ENCODE measurements around the gene SDF2. TPM values are rescaled to one million over a fixed set of nuclear protein-coding genes. Genes with fewer than 3 reads are reported as not detected.

The SDF2 gene
- total and polyA plus RNA-seq, 2 of the 4 experiments (the other 2 are of a cell fraction): 76.0 to 81.7 TPM

GRCh38 chr17:28663723-28664122 is 2.0 kb upstream of the SDF2 start:
- H2BK120ac ChIP-seq (ENCODE audit: low read depth, low read length): no peak overlapping the region
- dilution Hi-C loops (cut with HindIII; ENCODE audit: low sequenced_read_pairs, unreplicated experiment): no loop called here
- intact Hi-C loops (cut with micrococcal nuclease): no loop called here
- peaks cover 57% of the 10 kb centered on the region for H4K20me1 ChIP-seq (ENCODE audit: insufficient read depth, low read length)
- peaks cover 9% of the 10 kb centered on the region for H3K9me1 ChIP-seq (ENCODE audit: insufficient read depth, low read length)
- no peak overlapping the region for H4K5ac ChIP-seq (ENCODE audit: low read depth, low read length)
- H2BK5ac ChIP-seq (ENCODE audit: low read depth, low read length, poor library complexity, severe bottlenecking): no peak overlapping the region
- no peak overlapping the region for H3K4ac ChIP-seq (ENCODE audit: low read depth, low read length)
- H3K4me2 ChIP-seq (ENCODE audit: low read depth, low read length): peak overlapping the region; percentile 81; the same call in 1 of the 2 replicates
- ATAC-seq (ENCODE audit: low read depth) (no peak), DNase-seq (no peak)
- no peak overlapping the region for H2BK20ac ChIP-seq (ENCODE audit: low read depth, low read length)
- no peaks in the 10 kb centered on the region for H3K27me3 ChIP-seq (ENCODE audit: control insufficient read depth, insufficient read depth, low read length)
- H3K27ac ChIP-seq (ENCODE audit: insufficient read depth, low read length): no peak overlapping the region
- POLR2A ChIA-PET (ENCODE audit: unreplicated experiment): no interaction called here
- H3K4me3 ChIP-seq (ENCODE audit: insufficient read depth, low read depth, low read length): no peak overlapping the region
- peak overlapping the region; percentile 48; the same call in 1 of the 2 replicates for H3K23ac ChIP-seq (ENCODE audit: low read depth, low read length)
- CTCF ChIA-PET: no interaction called here
- no peak overlapping the region for H4K8ac ChIP-seq (ENCODE audit: low read depth in 2 of 2, low read length in 2 of 2)
- TF ChIP-seq NFE2L2 (IDR thresholded peaks at IDR 0.05; ENCODE audit: low read depth, low read length) (no peak), FOS (IDR thresholded peaks at IDR 0.05; ENCODE audit: low read depth, low read length) (no peak), MAZ (IDR thresholded peaks at IDR 0.05; ENCODE audit: borderline replicate concordance, low read depth, low read length) (no peak), MXI1 (IDR thresholded peaks at IDR 0.05; ENCODE audit: borderline replicate concordance, low read depth, low read length) (no peak), CEBPB (IDR thresholded peaks at IDR 0.05; ENCODE audit: low read depth, low read length) (no peak), ELK1 (IDR thresholded peaks at IDR 0.05; ENCODE audit: borderline replicate concordance, low read depth, low read length) (no peak), USF2 (IDR thresholded peaks at IDR 0.05; ENCODE audit: low read depth, low read length) (no peak), RCOR1 (IDR thresholded peaks at IDR 0.05; ENCODE audit: insufficient replicate concordance, low read length) (no peak), CHD1 (IDR thresholded peaks at IDR 0.05; ENCODE audit: low read depth, low read length) (no peak), CTCF (conservative IDR thresholded peaks at IDR 0.05; ENCODE audit: low read depth, low read length) (no peak), RAD21 (IDR thresholded peaks at IDR 0.05; ENCODE audit: low read length) (no peak), BHLHE40 (IDR thresholded peaks at IDR 0.05; ENCODE audit: low read depth, low read length) (no peak)
- H3K4me1 ChIP-seq (ENCODE audit: control insufficient read depth, insufficient read depth, low read length): peaks cover 2% of the 10 kb centered on the region; the same call in 1 of the 2 replicates
- 0 out of 2 replicates have a peak overlapping the region, but pooled peaks have one; percentile 45 for H3K14ac ChIP-seq (replicated peaks; ENCODE audit: low read depth, low read length)
- no peak overlapping the region for H3K18ac ChIP-seq (ENCODE audit: low read depth, low read length)
- H3K9me3 ChIP-seq (ENCODE audit: control insufficient read depth, insufficient read depth, low read length): no peaks in the 10 kb centered on the region
- H2BK15ac ChIP-seq (ENCODE audit: low read depth, low read length): no peak overlapping the region
- H3K9ac ChIP-seq (ENCODE audit: low read depth, low read length): no peak overlapping the region
- no TSS peak for BruUV-seq (replicated peaks)
- no peak overlapping the region for H3K56ac ChIP-seq (ENCODE audit: extremely low read depth, insufficient read depth, low read length)
- peaks cover 19% of the 10 kb centered on the region for H3K36me3 ChIP-seq (ENCODE audit: control insufficient read depth, insufficient read depth, low read length)
- in situ Hi-C loops (cut with MboI; ENCODE audit: low sequenced_read_pairs): no loop called here
- H3K79me1 ChIP-seq (ENCODE audit: low read depth in 1 of 2, low read length in 2 of 2): peaks cover 14 to 66% of the 10 kb centered on the region in 2 experiments
- H4K91ac ChIP-seq (ENCODE audit: insufficient read depth, low read depth, low read length): no peak overlapping the region
- no peak overlapping the region for H2AK9ac ChIP-seq (replicated peaks; ENCODE audit: low read depth, low read length, poor library complexity)
- no peak overlapping the region for H2AK5ac ChIP-seq (ENCODE audit: low read depth, low read length)
- H2AFZ ChIP-seq (replicated peaks; ENCODE audit: low read length, poor library complexity): no peak overlapping the region
